ENCODE results near the gene MT1HL1.

MT1HL1 gene

GRCh38 chr1:237040823-237041222 lies 36.6 kb upstream of the MT1HL1 start:
- Histone ChIP-seq H3K4me1 (ENCODE audit: control insufficient read depth, low read depth, low read length) (peaks cover 5% of the 10 kb centered on the region), H4K5ac (ENCODE audit: low read length) (no peak overlapping the region), H3K4me2 (ENCODE audit: low read length) (no peak overlapping the region), H2BK120ac (ENCODE audit: low read depth, low read length) (no peak overlapping the region), H3K18ac (ENCODE audit: low read length) (no peak overlapping the region), H3K79me1 (ENCODE audit: low read length) (peaks cover 3% of the 10 kb centered on the region), H3K23ac (ENCODE audit: low read length) (no peak overlapping the region), H3K27ac (ENCODE audit: low read depth, low read length) (no peak overlapping the region), H2AK5ac (ENCODE audit: low read length) (no peak overlapping the region), H3K79me2 (ENCODE audit: control insufficient read depth, insufficient read depth, low read length) (peaks cover 21% of the 10 kb centered on the region), H3K9ac (ENCODE audit: low read length) (no peak overlapping the region), H3K4me3 (ENCODE audit: low read length) (no peak overlapping the region), H3K36me3 (ENCODE audit: control insufficient read depth, insufficient read depth, low read length) (no peaks in the 10 kb centered on the region), H2BK15ac (replicated peaks; ENCODE audit: low read depth) (no peak overlapping the region), H3K56ac (ENCODE audit: low read length) (no peak overlapping the region), H3K4ac (ENCODE audit: low read depth, low read length) (no peak overlapping the region), H3K27me3 (ENCODE audit: insufficient read depth, low read length, poor library complexity) (no peaks in the 10 kb centered on the region), H4K8ac (ENCODE audit: low read depth, low read length) (no peak overlapping the region), H2BK5ac (ENCODE audit: low read length) (no peak overlapping the region)
- no peak for DNase-seq
- 100% methylated on average over 3 of the region's 10 CpGs for WGBS (ENCODE audit: extremely low coverage, insufficient coverage, low lambda C conversion rate)

DNA sequence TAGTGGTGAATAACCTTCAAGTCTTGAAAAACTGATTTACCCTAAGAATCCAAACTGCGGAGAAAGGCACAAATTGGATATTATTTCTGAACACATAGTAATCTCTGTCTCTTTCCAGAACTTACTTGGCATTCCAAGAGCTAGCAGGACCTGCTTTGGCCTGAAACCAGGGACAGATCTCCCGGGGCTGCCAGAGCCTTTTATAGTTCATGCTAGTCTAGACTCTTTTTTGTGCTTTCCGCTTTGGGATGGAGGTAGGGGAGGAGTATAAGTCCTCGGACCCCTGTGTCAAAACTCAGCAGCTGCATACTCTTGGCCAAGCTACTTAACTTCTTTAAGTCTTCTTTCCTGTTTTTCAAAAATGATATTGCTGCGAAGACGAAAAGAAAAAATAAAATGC lies 34.0 kb upstream of the MT1HL1 start:
- Histone ChIP-seq H3K23ac (ENCODE audit: low read length) (no peak overlapping the region), H3K36me3 (ENCODE audit: control insufficient read depth, insufficient read depth, low read length) (no peaks in the 10 kb centered on the region), H2BK15ac (replicated peaks; ENCODE audit: low read depth) (no peak overlapping the region), H3K27me3 (ENCODE audit: insufficient read depth, low read length, poor library complexity) (no peaks in the 10 kb centered on the region), H3K27ac (ENCODE audit: low read depth, low read length) (no peak overlapping the region), H3K9ac (ENCODE audit: low read length) (no peak overlapping the region), H3K79me1 (ENCODE audit: low read length) (peaks cover 3% of the 10 kb centered on the region), H3K18ac (ENCODE audit: low read length) (peak overlapping the region; percentile 12), H3K56ac (ENCODE audit: low read length) (no peak overlapping the region), H3K4me3 (ENCODE audit: low read length) (no peak overlapping the region), H3K4me2 (ENCODE audit: low read length) (no peak overlapping the region), H4K8ac (ENCODE audit: low read depth, low read length) (no peak overlapping the region), H3K79me2 (ENCODE audit: control insufficient read depth, insufficient read depth, low read length) (peaks cover 8% of the 10 kb centered on the region), H3K4ac (ENCODE audit: low read depth, low read length) (no peak overlapping the region), H2BK5ac (ENCODE audit: low read length) (no peak overlapping the region), H3K4me1 (ENCODE audit: control insufficient read depth, low read depth, low read length) (no peaks in the 10 kb centered on the region), H2AK5ac (ENCODE audit: low read length) (no peak overlapping the region), H4K5ac (ENCODE audit: low read length) (no peak overlapping the region), H2BK120ac (ENCODE audit: low read depth, low read length) (no peak overlapping the region)
- WGBS (ENCODE audit: extremely low coverage, insufficient coverage, low lambda C conversion rate): no CpG with 5 or more reads among the region's 6 CpGs
- DNase-seq: no peak

DNA sequence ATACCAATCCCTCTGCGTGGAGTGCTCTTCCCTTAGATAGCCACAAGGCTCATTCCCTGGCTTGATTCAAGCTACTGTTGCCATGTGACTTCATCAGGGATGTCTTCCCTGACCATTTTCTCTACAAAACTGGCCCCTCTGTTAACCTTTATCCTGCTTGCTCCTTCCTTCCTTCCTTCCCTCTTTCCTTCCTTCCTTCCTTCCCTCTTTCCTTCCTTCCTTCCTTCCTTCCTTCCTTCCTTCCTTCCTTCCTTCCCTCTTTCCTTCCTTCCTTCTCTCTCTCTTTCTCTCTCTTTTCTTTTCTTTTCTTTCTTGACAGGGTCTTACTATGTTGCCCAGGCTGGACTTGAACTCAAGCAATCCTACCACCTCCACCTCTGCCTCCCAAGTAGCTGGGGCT lies 31.5 kb upstream of the MT1HL1 start:
- H4K5ac ChIP-seq (ENCODE audit: low read length): no peak overlapping the region
- H3K23ac ChIP-seq (ENCODE audit: low read length): no peak overlapping the region
- H3K4me3 ChIP-seq (ENCODE audit: low read length): no peak overlapping the region
- H3K79me2 ChIP-seq (ENCODE audit: control insufficient read depth, insufficient read depth, low read length): no peaks in the 10 kb centered on the region
- no peaks in the 10 kb centered on the region for H3K79me1 ChIP-seq (ENCODE audit: low read length)
- WGBS (ENCODE audit: extremely low coverage, insufficient coverage, low lambda C conversion rate): no CpG with 5 or more reads among the region's 1 CpG
- H3K27me3 ChIP-seq (ENCODE audit: insufficient read depth, low read length, poor library complexity): no peaks in the 10 kb centered on the region
- no peak overlapping the region for H3K56ac ChIP-seq (ENCODE audit: low read length)
- no peak overlapping the region for H3K27ac ChIP-seq (ENCODE audit: low read depth, low read length)
- no peak overlapping the region for H3K18ac ChIP-seq (ENCODE audit: low read length)
- H2BK120ac ChIP-seq (ENCODE audit: low read depth, low read length): no peak overlapping the region
- H4K8ac ChIP-seq (ENCODE audit: low read depth, low read length): no peak overlapping the region
- no peak overlapping the region for H2AK5ac ChIP-seq (ENCODE audit: low read length)
- H3K4me1 ChIP-seq (ENCODE audit: control insufficient read depth, low read depth, low read length): peaks cover 10% of the 10 kb centered on the region
- no peak overlapping the region for H2BK5ac ChIP-seq (ENCODE audit: low read length)
- H3K4me2 ChIP-seq (ENCODE audit: low read length): no peak overlapping the region
- no peak overlapping the region for H3K9ac ChIP-seq (ENCODE audit: low read length)
- H3K36me3 ChIP-seq (ENCODE audit: control insufficient read depth, insufficient read depth, low read length): no peaks in the 10 kb centered on the region
- no peak overlapping the region for H2BK15ac ChIP-seq (replicated peaks; ENCODE audit: low read depth)
- no peak overlapping the region for H3K4ac ChIP-seq (ENCODE audit: low read depth, low read length)
- DNase-seq: no peak

DNA sequence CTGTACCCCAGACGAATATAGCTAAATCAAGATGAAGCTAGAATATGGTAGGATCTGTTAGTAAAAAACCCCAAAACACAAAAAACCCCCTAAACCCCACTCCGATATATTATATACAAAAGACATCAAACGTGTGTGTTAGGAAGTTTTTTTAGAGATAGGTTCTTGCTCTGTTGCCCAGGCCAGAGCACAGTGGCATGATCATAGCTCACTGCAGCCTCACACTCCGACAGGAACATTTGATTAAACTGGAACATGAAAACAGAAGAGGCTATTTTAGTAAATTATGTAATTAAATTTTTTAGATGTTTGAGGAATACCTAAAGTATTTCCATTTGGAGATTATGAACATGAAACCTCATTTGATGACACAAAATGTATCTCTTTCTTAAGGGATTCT lies 29.6 kb upstream of the MT1HL1 start:
- no peak overlapping the region for H2BK5ac ChIP-seq (ENCODE audit: low read length)

GRCh38 chr1:237033061-237033460 lies 28.8 kb upstream of the MT1HL1 start:
- peak overlapping the region; percentile 10 for H3K4ac ChIP-seq (ENCODE audit: low read depth, low read length)
- no peak overlapping the region for H2BK15ac ChIP-seq (replicated peaks; ENCODE audit: low read depth)
- no peak overlapping the region for H4K8ac ChIP-seq (ENCODE audit: low read depth, low read length)
- no peak overlapping the region for H4K5ac ChIP-seq (ENCODE audit: low read length)
- H3K4me1 ChIP-seq (ENCODE audit: control insufficient read depth, low read depth, low read length): peaks cover 10% of the 10 kb centered on the region
- H3K9ac ChIP-seq (ENCODE audit: low read length): no peak overlapping the region
- no peak overlapping the region for H3K23ac ChIP-seq (ENCODE audit: low read length)
- no CpG with 5 or more reads among the region's 4 CpGs for WGBS (ENCODE audit: extremely low coverage, insufficient coverage, low lambda C conversion rate)
- no peak overlapping the region for H3K4me2 ChIP-seq (ENCODE audit: low read length)
- no peak overlapping the region for H3K27ac ChIP-seq (ENCODE audit: low read depth, low read length)
- H3K18ac ChIP-seq (ENCODE audit: low read length): no peak overlapping the region
- H2BK5ac ChIP-seq (ENCODE audit: low read length): no peak overlapping the region
- no peak for DNase-seq
- H2AK5ac ChIP-seq (ENCODE audit: low read length): peak overlapping the region; percentile 19
- no peak overlapping the region for H3K56ac ChIP-seq (ENCODE audit: low read length)
- no peaks in the 10 kb centered on the region for H3K79me2 ChIP-seq (ENCODE audit: control insufficient read depth, insufficient read depth, low read length)
- H2BK120ac ChIP-seq (ENCODE audit: low read depth, low read length): no peak overlapping the region
- no peaks in the 10 kb centered on the region for H3K79me1 ChIP-seq (ENCODE audit: low read length)
- no peaks in the 10 kb centered on the region for H3K27me3 ChIP-seq (ENCODE audit: insufficient read depth, low read length, poor library complexity)
- no peak overlapping the region for H3K4me3 ChIP-seq (ENCODE audit: low read length)
- H3K36me3 ChIP-seq (ENCODE audit: control insufficient read depth, insufficient read depth, low read length): no peaks in the 10 kb centered on the region

More for the DNA sequence above, 29.6 kb upstream of the MT1HL1 start:
- Histone ChIP-seq H3K4me1 (ENCODE audit: control insufficient read depth, low read depth, low read length) (peaks cover 10% of the 10 kb centered on the region), H3K27ac (ENCODE audit: low read depth, low read length) (no peak overlapping the region), H2AK5ac (ENCODE audit: low read length) (no peak overlapping the region), H3K36me3 (ENCODE audit: control insufficient read depth, insufficient read depth, low read length) (no peaks in the 10 kb centered on the region), H2BK15ac (replicated peaks; ENCODE audit: low read depth) (no peak overlapping the region), H3K4me3 (ENCODE audit: low read length) (no peak overlapping the region), H3K18ac (ENCODE audit: low read length) (no peak overlapping the region), H3K23ac (ENCODE audit: low read length) (no peak overlapping the region), H3K4ac (ENCODE audit: low read depth, low read length) (no peak overlapping the region), H2BK120ac (ENCODE audit: low read depth, low read length) (no peak overlapping the region), H4K5ac (ENCODE audit: low read length) (no peak overlapping the region), H3K56ac (ENCODE audit: low read length) (no peak overlapping the region), H3K4me2 (ENCODE audit: low read length) (no peak overlapping the region), H3K79me1 (ENCODE audit: low read length) (no peaks in the 10 kb centered on the region), H3K79me2 (ENCODE audit: control insufficient read depth, insufficient read depth, low read length) (no peaks in the 10 kb centered on the region), H3K9ac (ENCODE audit: low read length) (no peak overlapping the region), H3K27me3 (ENCODE audit: insufficient read depth, low read length, poor library complexity) (no peaks in the 10 kb centered on the region), H4K8ac (ENCODE audit: low read depth, low read length) (no peak overlapping the region)
- no peak for DNase-seq
- no CpG with 5 or more reads among the region's 4 CpGs for WGBS (ENCODE audit: extremely low coverage, insufficient coverage, low lambda C conversion rate)

DNA sequence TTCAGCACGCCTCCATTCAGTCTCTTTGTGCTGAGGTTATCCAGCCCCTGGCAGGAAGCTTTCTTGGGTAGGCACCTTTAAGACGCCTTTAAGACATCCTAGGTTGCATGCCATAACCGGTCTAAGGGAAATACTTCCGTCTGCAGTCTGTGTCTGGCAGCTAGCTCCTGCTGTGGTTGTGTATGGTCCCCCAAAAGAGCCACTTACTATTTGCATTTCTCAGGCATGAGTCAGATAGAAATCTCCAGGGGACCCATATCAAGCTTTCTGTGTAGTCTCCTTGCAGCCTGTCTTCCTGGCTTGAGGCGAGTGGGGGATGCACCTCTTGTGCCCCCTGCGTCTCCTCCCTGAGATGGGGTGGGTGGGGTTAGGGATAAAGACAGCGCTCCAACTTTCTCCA lies 27.8 kb upstream of the MT1HL1 start:
- Histone ChIP-seq H3K23ac (ENCODE audit: low read length) (no peak overlapping the region), H2BK5ac (ENCODE audit: low read length) (no peak overlapping the region), H3K79me1 (ENCODE audit: low read length) (no peaks in the 10 kb centered on the region), H3K56ac (ENCODE audit: low read length) (no peak overlapping the region), H4K8ac (ENCODE audit: low read depth, low read length) (no peak overlapping the region), H2AK5ac (ENCODE audit: low read length) (no peak overlapping the region), H3K27me3 (ENCODE audit: insufficient read depth, low read length, poor library complexity) (no peaks in the 10 kb centered on the region), H2BK120ac (ENCODE audit: low read depth, low read length) (no peak overlapping the region), H4K5ac (ENCODE audit: low read length) (no peak overlapping the region), H3K4me1 (ENCODE audit: control insufficient read depth, low read depth, low read length) (peaks cover 10% of the 10 kb centered on the region), H3K27ac (ENCODE audit: low read depth, low read length) (peak overlapping the region; percentile 59), H3K4me2 (ENCODE audit: low read length) (no peak overlapping the region), H3K18ac (ENCODE audit: low read length) (no peak overlapping the region), H3K9ac (ENCODE audit: low read length) (no peak overlapping the region), H3K79me2 (ENCODE audit: control insufficient read depth, insufficient read depth, low read length) (no peaks in the 10 kb centered on the region), H3K4ac (ENCODE audit: low read depth, low read length) (no peak overlapping the region), H3K4me3 (ENCODE audit: low read length) (no peak overlapping the region), H2BK15ac (replicated peaks; ENCODE audit: low read depth) (no peak overlapping the region), H3K36me3 (ENCODE audit: control insufficient read depth, insufficient read depth, low read length) (no peaks in the 10 kb centered on the region)
- no CpG with 5 or more reads among the region's 7 CpGs for WGBS (ENCODE audit: extremely low coverage, insufficient coverage, low lambda C conversion rate)
- DNase-seq: peak; percentile 92
